Thoracic aorta (tissue), 2 donors: Measurements from ENCODE around the gene DPEP3. TPM values are rescaled to one million over a fixed set of nuclear protein-coding genes. Genes with fewer than 3 reads are reported as not detected.

Experiments
- ATAC-seq: fragments of 150-250 bp; one replicate; pipeline ENCODE4 v1.8.0; 2017; ENCODE audit warnings: low read depth; ENCODE audit not compliant: insufficient number of reproducible peaks, low FRiP score
- DNase-seq: peaks from one replicate; pipeline ENCODE4 v3.0.0-alpha.2; 2020; ENCODE audit warnings: low spot score
- H3K27ac ChIP-seq, 2 donors: fragments of 200-600 bp; sonication (generic); 1 replicate in 1 of 2; 2 replicates in 1 of 2; pipeline ENCODE4 v1.5.1; 2016; ENCODE audit warnings: mild to moderate bottlenecking in 2 of 2, moderate library complexity in 2 of 2
- H3K27me3 ChIP-seq: fragments of 200-600 bp; sonication (generic); replicated peaks from 2 replicates; pipeline ENCODE4 v1.6.0; 2016; ENCODE audit warnings: mild to moderate bottlenecking; ENCODE audit not compliant: insufficient read depth
- H3K36me3 ChIP-seq: fragments of 200-600 bp; sonication (generic); one replicate; pipeline ENCODE4 v1.5.1; 2016
- H3K4me1 ChIP-seq, 2 donors: fragments of 200-600 bp; sonication (generic); 1 replicate in 1 of 2; 2 replicates in 1 of 2; pipeline versions ENCODE4 v1.5.1 to v1.6.0; 2016; ENCODE audit warnings: low read depth in 2 of 2, mild to moderate bottlenecking in 1 of 2; ENCODE audit not compliant: control insufficient read depth in 1 of 2
- H3K4me3 ChIP-seq: fragments of 200-600 bp; sonication (generic); 2 replicates; pipeline ENCODE4 v1.5.1; 2016; ENCODE audit warnings: mild to moderate bottlenecking
- H3K9me3 ChIP-seq: fragments of 200-600 bp; sonication (generic); 2 replicates; pipeline ENCODE4 v1.5.1; 2016
- total RNA-seq, 2 donors: library from RNA; depleted of rRNA; stranded (reverse); fragments of >200 nt; gene quantifications; one replicate each; pipeline versions ENCODE4 v1.1.0 to v1.2.3, GENCODE V29; 2016
- TF ChIP-seq, protein P1 (sequence below): fragments of 200-600 bp; sonication (generic); IDR thresholded peaks from one replicate; pipeline ENCODE4 v1.5.1; 2019; ENCODE audit warnings: antibody characterized with exemption

Gene DPEP3
- total RNA-seq, 2 donors from 2014 or later, result not detected

- Histone ChIP-seq H3K36me3 (peaks cover 22% of the 10 kb centered on the region), H3K4me3 (no peak overlapping the region)
- TF ChIP-seq, protein P1, sequence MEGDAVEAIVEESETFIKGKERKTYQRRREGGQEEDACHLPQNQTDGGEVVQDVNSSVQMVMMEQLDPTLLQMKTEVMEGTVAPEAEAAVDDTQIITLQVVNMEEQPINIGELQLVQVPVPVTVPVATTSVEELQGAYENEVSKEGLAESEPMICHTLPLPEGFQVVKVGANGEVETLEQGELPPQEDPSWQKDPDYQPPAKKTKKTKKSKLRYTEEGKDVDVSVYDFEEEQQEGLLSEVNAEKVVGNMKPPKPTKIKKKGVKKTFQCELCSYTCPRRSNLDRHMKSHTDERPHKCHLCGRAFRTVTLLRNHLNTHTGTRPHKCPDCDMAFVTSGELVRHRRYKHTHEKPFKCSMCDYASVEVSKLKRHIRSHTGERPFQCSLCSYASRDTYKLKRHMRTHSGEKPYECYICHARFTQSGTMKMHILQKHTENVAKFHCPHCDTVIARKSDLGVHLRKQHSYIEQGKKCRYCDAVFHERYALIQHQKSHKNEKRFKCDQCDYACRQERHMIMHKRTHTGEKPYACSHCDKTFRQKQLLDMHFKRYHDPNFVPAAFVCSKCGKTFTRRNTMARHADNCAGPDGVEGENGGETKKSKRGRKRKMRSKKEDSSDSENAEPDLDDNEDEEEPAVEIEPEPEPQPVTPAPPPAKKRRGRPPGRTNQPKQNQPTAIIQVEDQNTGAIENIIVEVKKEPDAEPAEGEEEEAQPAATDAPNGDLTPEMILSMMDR, result no peak
Observed at GRCh38 chr16:67930191-67930590, 50.1 kb downstream of the DPEP3 start.

DNA sequence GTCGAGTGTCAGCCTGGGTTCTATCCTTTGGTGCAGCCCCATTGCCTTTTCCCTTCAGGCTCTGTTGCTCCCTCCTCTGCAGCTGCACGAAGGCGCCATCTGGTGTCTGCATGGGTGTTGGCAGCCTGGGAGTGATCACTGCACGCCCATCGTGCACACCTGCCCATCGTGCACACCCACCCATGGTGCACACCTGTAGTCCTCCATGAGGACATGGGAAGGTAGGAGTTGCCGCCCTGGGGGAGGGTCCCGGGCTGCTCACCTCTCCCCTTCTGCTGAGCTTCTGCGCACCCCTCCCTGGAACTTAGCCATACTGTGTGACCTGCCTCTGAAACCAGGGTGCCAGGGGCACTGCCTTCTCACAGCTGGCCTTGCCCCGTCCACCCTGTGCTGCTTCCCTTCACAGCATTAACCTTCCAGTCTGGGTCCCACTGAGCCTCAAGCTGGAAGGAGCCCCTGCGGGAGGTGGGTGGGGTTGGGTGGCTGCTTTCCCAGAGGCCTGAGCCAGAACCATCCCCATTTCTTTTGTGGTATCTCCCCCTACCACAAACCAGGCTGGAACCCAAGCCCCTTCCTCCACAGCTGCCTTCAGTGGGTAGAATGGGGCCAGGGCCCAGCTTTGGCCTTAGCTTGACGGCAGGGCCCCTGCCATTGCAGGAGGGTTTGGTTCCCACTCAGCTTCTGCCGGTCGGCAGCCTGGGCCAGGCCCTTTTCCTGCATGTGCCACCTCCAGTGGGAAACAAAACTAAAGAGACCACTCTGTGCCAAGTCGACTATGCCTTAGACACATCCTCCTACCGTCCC, 51.5 kb downstream of the DPEP3 start:
- DNase-seq, result no peak

More at GRCh38 chr16:67930191-67930590, 50.1 kb downstream of the DPEP3 start:
- Histone ChIP-seq H3K9me3 (no peaks in the 10 kb centered on the region), H3K27me3 (no peaks in the 10 kb centered on the region), H3K27ac (no peak overlapping the region), H3K4me1 (peaks cover 15 to 29% of the 10 kb centered on the region in 2 donors)
- no peak for ATAC-seq
- no peak for DNase-seq

DNA sequence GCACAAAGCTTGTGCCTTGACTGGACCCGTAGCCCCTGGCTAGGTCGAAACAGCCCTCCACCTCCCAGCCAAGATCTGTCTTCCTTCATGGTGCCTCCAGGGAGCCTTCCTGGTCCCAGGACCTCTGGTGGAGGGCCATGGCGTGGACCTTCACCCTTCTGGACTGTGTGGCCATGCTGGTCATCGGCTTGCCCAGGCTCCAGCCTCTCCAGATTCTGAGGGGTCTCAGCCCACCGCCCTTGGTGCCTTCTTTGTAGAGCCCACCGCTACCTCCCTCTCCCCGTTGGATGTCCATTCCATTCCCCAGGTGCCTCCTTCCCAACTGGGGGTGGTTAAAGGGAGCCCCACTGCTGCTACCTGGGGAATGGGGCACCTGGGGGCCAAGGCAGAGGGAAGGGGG, 52.2 kb downstream of the DPEP3 start:
- TF ChIP-seq, protein P1, result no peak
- no peak overlapping the region for H3K4me3 ChIP-seq
- no peak overlapping the region for H3K27ac ChIP-seq
- H3K36me3 ChIP-seq, result peaks cover 22% of the 10 kb centered on the region
- no peaks in the 10 kb centered on the region for H3K27me3 ChIP-seq
- H3K4me1 ChIP-seq, result peaks cover 8 to 19% of the 10 kb centered on the region in 2 donors
- H3K9me3 ChIP-seq, result no peaks in the 10 kb centered on the region
- ATAC-seq, result no peak
- DNase-seq, result no peak

More for the DNA sequence above, 51.5 kb downstream of the DPEP3 start:
- Histone ChIP-seq H3K27me3 (no peaks in the 10 kb centered on the region), H3K27ac (no peak overlapping the region), H3K4me1 (peaks cover 8 to 19% of the 10 kb centered on the region in 2 donors), H3K36me3 (peaks cover 22% of the 10 kb centered on the region), H3K4me3 (no peak overlapping the region), H3K9me3 (no peaks in the 10 kb centered on the region)
- TF ChIP-seq, protein P1, result peak; percentile 83
- ATAC-seq, result no peak

DNA sequence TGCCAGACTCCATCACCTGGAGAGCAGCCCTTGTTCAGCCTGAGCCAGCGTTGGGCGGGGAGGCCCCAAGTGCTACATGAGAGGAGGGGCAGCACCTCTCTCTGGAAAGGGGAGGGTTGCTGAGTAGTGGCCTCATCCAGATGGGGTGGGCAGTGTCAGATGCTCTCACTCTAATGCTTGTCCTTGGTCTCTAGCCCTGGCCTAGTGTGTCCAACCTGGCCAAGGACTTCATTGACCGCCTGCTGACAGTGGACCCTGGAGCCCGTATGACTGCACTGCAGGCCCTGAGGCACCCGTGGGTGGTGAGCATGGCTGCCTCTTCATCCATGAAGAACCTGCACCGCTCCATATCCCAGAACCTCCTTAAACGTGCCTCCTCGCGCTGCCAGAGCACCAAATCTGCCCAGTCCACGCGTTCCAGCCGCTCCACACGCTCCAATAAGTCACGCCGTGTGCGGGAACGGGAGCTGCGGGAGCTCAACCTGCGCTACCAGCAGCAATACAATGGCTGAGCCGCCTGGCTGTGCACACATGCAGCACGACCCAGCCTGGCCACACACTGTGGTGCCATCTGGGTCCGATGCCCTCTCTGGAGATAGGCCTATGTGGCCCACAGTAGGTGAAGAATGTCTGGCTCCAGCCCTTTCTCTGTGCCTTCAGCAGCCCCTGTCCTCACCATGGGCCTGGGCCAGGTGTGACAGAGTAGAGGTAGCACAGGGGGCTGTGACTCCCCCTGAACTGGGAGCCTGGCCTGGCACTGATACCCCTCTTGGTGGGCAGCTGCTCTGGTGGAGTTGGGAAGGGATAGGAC, 53.0 kb downstream of the DPEP3 start:
- DNase-seq, result no peak
- Histone ChIP-seq H3K9me3 (no peaks in the 10 kb centered on the region), H3K27ac (peak overlapping the region; percentile 68 to 70), H3K4me3 (no peak overlapping the region), H3K27me3 (no peaks in the 10 kb centered on the region), H3K36me3 (peaks cover 22% of the 10 kb centered on the region), H3K4me1 (peaks cover 8 to 19% of the 10 kb centered on the region in 2 donors)
- ATAC-seq, result no peak
- TF ChIP-seq, protein P1, result no peak

DNA sequence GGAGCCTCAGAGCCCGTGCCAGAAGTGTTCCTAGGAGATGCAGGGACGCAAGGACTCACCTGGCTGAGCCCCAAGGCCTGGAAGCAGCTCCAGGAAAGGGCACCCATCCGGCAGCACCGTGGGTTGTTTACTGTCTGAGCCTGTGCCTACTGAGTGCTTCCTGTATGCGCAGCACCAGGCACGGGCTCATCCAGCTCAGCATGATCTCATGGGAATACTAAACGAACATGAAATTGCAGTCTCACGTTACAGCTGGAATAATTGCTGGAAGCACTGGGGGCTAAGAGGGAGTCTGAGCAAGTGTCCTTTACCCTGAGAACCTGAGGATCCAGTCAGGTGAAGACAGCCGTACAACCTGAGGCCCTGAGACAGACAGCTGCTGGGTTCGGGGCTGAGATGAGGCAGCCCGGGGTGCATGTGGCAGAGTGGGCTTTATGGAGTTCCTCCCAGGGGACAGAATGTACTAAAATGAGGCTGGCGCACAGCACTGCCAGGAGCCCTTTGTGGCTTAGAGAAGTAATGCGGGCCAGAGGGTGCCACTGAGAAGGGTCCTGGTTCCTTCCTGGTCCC, 54.0 kb downstream of the DPEP3 start:
- DNase-seq, result no peak
- H3K4me1 ChIP-seq, result peaks cover 8 to 19% of the 10 kb centered on the region in 2 donors
- no peaks in the 10 kb centered on the region for H3K9me3 ChIP-seq
- H3K27ac ChIP-seq, result peak overlapping the region; percentile 68 to 70
- H3K4me3 ChIP-seq, result peak overlapping the region; percentile 21
- peaks cover 22% of the 10 kb centered on the region for H3K36me3 ChIP-seq
- H3K27me3 ChIP-seq, result no peaks in the 10 kb centered on the region
- ATAC-seq, result no peak
- TF ChIP-seq, protein P1, result peak; percentile 40
